NT2/D1 (cell line): Measurements from ENCODE around the gene TMEM132C.

Experiments
- DNase-seq: peaks from one replicate; pipeline ENCODE4 v3.0.0-alpha.2; 2011; ENCODE audit warnings: low read depth, low spot score
- H3K27me3 ChIP-seq: 2 replicates; pipeline ENCODE4 v1.6.0; 2011; ENCODE audit warnings: mild to moderate bottlenecking; ENCODE audit not compliant: insufficient read length, insufficient read depth
- H3K36me3 ChIP-seq: 2 replicates; pipeline ENCODE4 v1.6.1; 2011; ENCODE audit warnings: mild to moderate bottlenecking, low read length, mixed read lengths; ENCODE audit not compliant: insufficient read depth, insufficient read length
- H3K4me1 ChIP-seq: 2 replicates; pipeline ENCODE4 v1.5.1; 2011; ENCODE audit not compliant: insufficient read depth, insufficient read length
- H3K4me3 ChIP-seq: 2 replicates; pipeline ENCODE4 v1.5.1; 2011; ENCODE audit warnings: low read depth; ENCODE audit not compliant: insufficient read length
- H3K9ac ChIP-seq: 2 replicates; pipeline ENCODE4 v1.6.0; 2011; ENCODE audit warnings: low read depth; ENCODE audit not compliant: insufficient read length
- H3K9me3 ChIP-seq: 2 replicates; pipeline ENCODE4 v1.5.1; 2011; ENCODE audit warnings: mild to moderate bottlenecking, low read length; ENCODE audit not compliant: insufficient read depth
- SUZ12 ChIP-seq: IDR thresholded peaks from 2 replicates; pipeline ENCODE4 v1.6.1; 2011; ENCODE audit not compliant: insufficient read length, insufficient read depth; ENCODE audit errors: extremely low read depth
- YY1 ChIP-seq: IDR thresholded peaks from 2 replicates; pipeline ENCODE4 v1.6.1; 2011; ENCODE audit not compliant: insufficient read length, insufficient read depth
- ZNF274 ChIP-seq: IDR thresholded peaks from 2 replicates; pipeline ENCODE4 v1.6.1; 2011; ENCODE audit warnings: mild to moderate bottlenecking, low read depth, low read length

The TMEM132C gene

GRCh38 chr12:128439796-128440195, 172.8 kb downstream of the TMEM132C start:
- DNase-seq: no peak
- Histone ChIP-seq H3K4me1 (no peaks in the 10 kb centered on the region), H3K9ac (no peak overlapping the region), H3K27me3 (no peaks in the 10 kb centered on the region), H3K9me3 (no peaks in the 10 kb centered on the region), H3K4me3 (no peak overlapping the region), H3K36me3 (no peaks in the 10 kb centered on the region)
- TF ChIP-seq SUZ12 (no peak), YY1 (no peak), ZNF274 (no peak)

- TF ChIP-seq ZNF274 (no peak), YY1 (no peak), SUZ12 (no peak)
- Histone ChIP-seq H3K9me3 (no peaks in the 10 kb centered on the region), H3K4me1 (no peaks in the 10 kb centered on the region), H3K27me3 (no peaks in the 10 kb centered on the region), H3K4me3 (no peak overlapping the region), H3K36me3 (no peaks in the 10 kb centered on the region), H3K9ac (no peak overlapping the region)
- no peak for DNase-seq
Measured at GRCh38 chr12:128442096-128442495, 175.1 kb downstream of the TMEM132C start.

GRCh38 chr12:128444598-128444997, 177.6 kb downstream of the TMEM132C start:
- Histone ChIP-seq H3K36me3 (no peaks in the 10 kb centered on the region), H3K9me3 (no peaks in the 10 kb centered on the region), H3K4me1 (no peaks in the 10 kb centered on the region), H3K4me3 (no peak overlapping the region), H3K9ac (no peak overlapping the region), H3K27me3 (no peaks in the 10 kb centered on the region)
- TF ChIP-seq ZNF274: no peak
- no peak for TF ChIP-seq YY1
- TF ChIP-seq SUZ12: no peak
- no peak for DNase-seq

- H3K27me3 ChIP-seq: no peaks in the 10 kb centered on the region
- no peak overlapping the region for H3K9ac ChIP-seq
- TF ChIP-seq YY1 (no peak), SUZ12 (no peak), ZNF274 (no peak)
- no peak for DNase-seq
- no peaks in the 10 kb centered on the region for H3K36me3 ChIP-seq
- H3K4me1 ChIP-seq: no peaks in the 10 kb centered on the region
- H3K9me3 ChIP-seq: no peaks in the 10 kb centered on the region
- no peak overlapping the region for H3K4me3 ChIP-seq
Measured at GRCh38 chr12:128445415-128446127, 178.6 kb downstream of the TMEM132C start.

- TF ChIP-seq SUZ12 (no peak), ZNF274 (no peak), YY1 (no peak)
- Histone ChIP-seq H3K36me3 (no peaks in the 10 kb centered on the region), H3K4me1 (no peaks in the 10 kb centered on the region), H3K9ac (no peak overlapping the region), H3K9me3 (no peaks in the 10 kb centered on the region), H3K27me3 (no peaks in the 10 kb centered on the region), H3K4me3 (no peak overlapping the region)
- no peak for DNase-seq
Measured at GRCh38 chr12:128449146-128449894, 182.3 kb downstream of the TMEM132C start.

GRCh38 chr12:128450810-128451209, 183.8 kb downstream of the TMEM132C start:
- no peaks in the 10 kb centered on the region for H3K4me1 ChIP-seq
- H3K27me3 ChIP-seq: no peaks in the 10 kb centered on the region
- no peak for TF ChIP-seq SUZ12
- no peak for TF ChIP-seq ZNF274
- no peak for TF ChIP-seq YY1
- H3K36me3 ChIP-seq: no peaks in the 10 kb centered on the region
- no peak overlapping the region for H3K4me3 ChIP-seq
- H3K9me3 ChIP-seq: no peaks in the 10 kb centered on the region
- DNase-seq: no peak
- no peak overlapping the region for H3K9ac ChIP-seq

- no peak overlapping the region for H3K4me3 ChIP-seq
- DNase-seq: no peak
- H3K4me1 ChIP-seq: peaks cover 2% of the 10 kb centered on the region
- no peak overlapping the region for H3K9ac ChIP-seq
- no peaks in the 10 kb centered on the region for H3K27me3 ChIP-seq
- H3K9me3 ChIP-seq: no peaks in the 10 kb centered on the region
- no peak for TF ChIP-seq YY1
- no peak for TF ChIP-seq ZNF274
- TF ChIP-seq SUZ12: no peak
- H3K36me3 ChIP-seq: no peaks in the 10 kb centered on the region
Measured at GRCh38 chr12:128455851-128456250, 188.9 kb downstream of the TMEM132C start.
